Stimulated activated naive CD8-positive, alpha-beta T cell treated with anti-CD3 and anti-CD28 coated beads, Interleukin-15, Interleukin-2, amounts not matched to agents 100 ng/mL and 50 ng/mL, for 24 hours (primary cell): ENCODE measurements around the gene PRKCQ.
A peak's percentile ranks its signal among the peaks of the same experiment; 100 is the strongest.
"Not testable (repeated sequence)": the region's sequence is repeated elsewhere in the genome, so short reads cannot be mapped to it uniquely, and the experiment has no call there.

Experiments used
- H3K27ac Mint-ChIP-seq: one replicate; pipeline ENCODE4 v1.8.0; 2021; ENCODE audit warnings: mild to moderate bottlenecking, mixed read lengths
- H3K27me3 Mint-ChIP-seq: one replicate; pipeline ENCODE4 v1.8.0; 2021; ENCODE audit warnings: mixed read lengths
- H3K36me3 Mint-ChIP-seq: one replicate; pipeline ENCODE4 v1.8.0; 2021; ENCODE audit warnings: low read depth, mixed read lengths
- H3K4me1 Mint-ChIP-seq: one replicate; pipeline ENCODE4 v1.8.0; 2021; ENCODE audit warnings: low read depth, mixed read lengths
- H3K4me3 Mint-ChIP-seq: one replicate; pipeline ENCODE4 v1.8.0; 2021; ENCODE audit warnings: mild to moderate bottlenecking, mixed read lengths
- H3K9me3 Mint-ChIP-seq: one replicate; pipeline ENCODE4 v1.8.0; 2021; ENCODE audit warnings: mixed read lengths

Gene PRKCQ

GRCh38 chr10:6491841-6492609 lies 88.1 kb downstream of the PRKCQ start:
- Mint-ChIP-seq H3K27ac (peak overlapping the region; percentile 97), H3K4me3 (peak overlapping the region; percentile 61), H3K9me3 (no peaks in the 10 kb centered on the region), H3K4me1 (peaks cover 4% of the 10 kb centered on the region), H3K36me3 (peaks cover 51% of the 10 kb centered on the region), H3K27me3 (no peaks in the 10 kb centered on the region)

- Mint-ChIP-seq H3K27ac (peak overlapping the region; percentile 97), H3K9me3 (no peaks in the 10 kb centered on the region), H3K4me3 (no peak overlapping the region), H3K4me1 (peaks cover 6% of the 10 kb centered on the region), H3K27me3 (no peaks in the 10 kb centered on the region), H3K36me3 (peaks cover 65% of the 10 kb centered on the region)
These were observed 89.5 kb downstream of the PRKCQ start for GRCh38 chr10:6490614-6491013.

GRCh38 chr10:6487920-6488319 lies 92.2 kb downstream of the PRKCQ start:
- peaks cover 30% of the 10 kb centered on the region for H3K4me1 Mint-ChIP-seq
- peaks cover 91% of the 10 kb centered on the region for H3K36me3 Mint-ChIP-seq
- no peaks in the 10 kb centered on the region for H3K27me3 Mint-ChIP-seq
- H3K4me3 Mint-ChIP-seq = no peak overlapping the region
- H3K9me3 Mint-ChIP-seq = no peaks in the 10 kb centered on the region
- no peak overlapping the region for H3K27ac Mint-ChIP-seq

- peaks cover 40% of the 10 kb centered on the region for H3K4me1 Mint-ChIP-seq
These were observed 93.8 kb downstream of the PRKCQ start for GRCh38 chr10:6486309-6486708.

GRCh38 chr10:6482737-6483357 lies 97.2 kb downstream of the PRKCQ start:
- H3K4me3 Mint-ChIP-seq = peak overlapping the region; percentile 11

More at GRCh38 chr10:6486309-6486708, 93.8 kb downstream of the PRKCQ start:
- Mint-ChIP-seq H3K27ac (no peak overlapping the region), H3K4me3 (no peak overlapping the region), H3K9me3 (no peaks in the 10 kb centered on the region), H3K36me3 (peaks cover 90% of the 10 kb centered on the region), H3K27me3 (no peaks in the 10 kb centered on the region)

GRCh38 chr10:6478722-6479121 lies 101.4 kb downstream of the PRKCQ start:
- no peaks in the 10 kb centered on the region for H3K27me3 Mint-ChIP-seq
- no peaks in the 10 kb centered on the region for H3K9me3 Mint-ChIP-seq
- H3K27ac Mint-ChIP-seq = no peak overlapping the region
- no peak overlapping the region for H3K4me3 Mint-ChIP-seq
- peaks cover 55% of the 10 kb centered on the region for H3K4me1 Mint-ChIP-seq
- peaks cover 73% of the 10 kb centered on the region for H3K36me3 Mint-ChIP-seq

More at GRCh38 chr10:6482737-6483357, 97.2 kb downstream of the PRKCQ start:
- H3K9me3 Mint-ChIP-seq = no peaks in the 10 kb centered on the region
- H3K4me1 Mint-ChIP-seq = peaks cover 49% of the 10 kb centered on the region
- peaks cover 88% of the 10 kb centered on the region for H3K36me3 Mint-ChIP-seq
- H3K27ac Mint-ChIP-seq = peak overlapping the region; percentile 59
- H3K27me3 Mint-ChIP-seq = no peaks in the 10 kb centered on the region

- no peak overlapping the region for H3K27ac Mint-ChIP-seq
- no peaks in the 10 kb centered on the region for H3K27me3 Mint-ChIP-seq
- peaks cover 55% of the 10 kb centered on the region for H3K4me1 Mint-ChIP-seq
- H3K36me3 Mint-ChIP-seq = peaks cover 62% of the 10 kb centered on the region
- no peak overlapping the region for H3K4me3 Mint-ChIP-seq
- no peaks in the 10 kb centered on the region for H3K9me3 Mint-ChIP-seq
These were observed 103.1 kb downstream of the PRKCQ start for GRCh38 chr10:6476989-6477388.

GRCh38 chr10:6474871-6475270 lies 105.2 kb downstream of the PRKCQ start:
- peak overlapping the region; percentile 62 for H3K27ac Mint-ChIP-seq
- H3K36me3 Mint-ChIP-seq = peaks cover 67% of the 10 kb centered on the region
- H3K27me3 Mint-ChIP-seq = no peaks in the 10 kb centered on the region
- peak overlapping the region; percentile 84 for H3K4me3 Mint-ChIP-seq
- peaks cover 67% of the 10 kb centered on the region for H3K4me1 Mint-ChIP-seq
- H3K9me3 Mint-ChIP-seq = peaks cover 3% of the 10 kb centered on the region

- H3K4me1 Mint-ChIP-seq = peaks cover 70% of the 10 kb centered on the region
These were observed 106.1 kb downstream of the PRKCQ start for GRCh38 chr10:6473901-6474370.

GRCh38 chr10:6473430-6473829 lies 106.6 kb downstream of the PRKCQ start:
- Mint-ChIP-seq H3K9me3 (peaks cover 4% of the 10 kb centered on the region), H3K36me3 (peaks cover 65% of the 10 kb centered on the region), H3K4me3 (peak overlapping the region; percentile 84), H3K4me1 (peaks cover 68% of the 10 kb centered on the region), H3K27ac (peak overlapping the region; percentile 98), H3K27me3 (no peaks in the 10 kb centered on the region)

More at GRCh38 chr10:6473901-6474370, 106.1 kb downstream of the PRKCQ start:
- peaks cover 4% of the 10 kb centered on the region for H3K9me3 Mint-ChIP-seq
- peaks cover 70% of the 10 kb centered on the region for H3K36me3 Mint-ChIP-seq
- H3K27me3 Mint-ChIP-seq = no peaks in the 10 kb centered on the region
- peak overlapping the region; percentile 98 for H3K27ac Mint-ChIP-seq
- H3K4me3 Mint-ChIP-seq = peak overlapping the region; percentile 84

GRCh38 chr10:6472710-6473005 lies 107.4 kb downstream of the PRKCQ start:
- H3K27me3 Mint-ChIP-seq, H3K4me3 Mint-ChIP-seq, H3K9me3 Mint-ChIP-seq: not testable (repeated sequence)
- Mint-ChIP-seq H3K4me1 (peaks cover 71% of the 10 kb centered on the region), H3K36me3 (peaks cover 65% of the 10 kb centered on the region), H3K27ac (peak overlapping the region; percentile 98)

GRCh38 chr10:6470894-6471618 lies 109.0 kb downstream of the PRKCQ start:
- peaks cover 69% of the 10 kb centered on the region for H3K36me3 Mint-ChIP-seq

GRCh38 chr10:6469661-6470060 lies 110.4 kb downstream of the PRKCQ start:
- H3K4me3 Mint-ChIP-seq = no peak overlapping the region
- no peaks in the 10 kb centered on the region for H3K27me3 Mint-ChIP-seq
- peaks cover 80% of the 10 kb centered on the region for H3K4me1 Mint-ChIP-seq
- H3K36me3 Mint-ChIP-seq = peaks cover 74% of the 10 kb centered on the region
- peaks cover 4% of the 10 kb centered on the region for H3K9me3 Mint-ChIP-seq
- no peak overlapping the region for H3K27ac Mint-ChIP-seq

More at GRCh38 chr10:6470894-6471618, 109.0 kb downstream of the PRKCQ start:
- Mint-ChIP-seq H3K4me1 (peaks cover 80% of the 10 kb centered on the region), H3K27me3 (no peaks in the 10 kb centered on the region), H3K9me3 (peaks cover 4% of the 10 kb centered on the region), H3K4me3 (no peak overlapping the region), H3K27ac (peak overlapping the region; percentile 26)

- Mint-ChIP-seq H3K27me3 (no peaks in the 10 kb centered on the region), H3K4me1 (peaks cover 46% of the 10 kb centered on the region), H3K36me3 (peaks cover 80% of the 10 kb centered on the region), H3K27ac (peak overlapping the region; percentile 65), H3K9me3 (peaks cover 6% of the 10 kb centered on the region), H3K4me3 (peak overlapping the region; percentile 33)
These were observed 114.0 kb downstream of the PRKCQ start for GRCh38 chr10:6465854-6466601.
